Measurements from ENCODE around the gene PPY.
"Not testable (repeated sequence)": the region's sequence is repeated elsewhere in the genome, so short reads cannot be mapped to it uniquely, and the experiment has no call there.

Gene PPY

GRCh38 chr17:43966276-43966675, 24.0 kb upstream of the PPY start:
- DNase-seq (ENCODE audit: low spot score), result no peak

GRCh38 chr17:43962479-43962878, 20.2 kb upstream of the PPY start:
- no peak for DNase-seq (ENCODE audit: low spot score)

- no peak for DNase-seq (ENCODE audit: low spot score)
Measured at GRCh38 chr17:43961954-43962353, 19.7 kb upstream of the PPY start.

GRCh38 chr17:43961292-43961691, 19.0 kb upstream of the PPY start:
- not testable (repeated sequence) for DNase-seq (ENCODE audit: low spot score)

GRCh38 chr17:43958748-43959352, 16.6 kb upstream of the PPY start:
- no peak for DNase-seq (ENCODE audit: low spot score)

GRCh38 chr17:43956222-43956621, 13.9 kb upstream of the PPY start:
- DNase-seq (ENCODE audit: low spot score), result no peak

- DNase-seq (ENCODE audit: low spot score), result no peak
Measured at GRCh38 chr17:43953746-43954145, 11.5 kb upstream of the PPY start, which contains the start of gene PYY. Gene PYY (minus strand): TSS chr17:43953940. CDS start chr17:43953483, 457 bp downstream.

- DNase-seq (ENCODE audit: low spot score), result no peak
Measured at GRCh38 chr17:43952724-43953666, 10.7 kb upstream of the PPY start.

GRCh38 chr17:43952351-43952723, 10.1 kb upstream of the PPY start:
- DNase-seq (ENCODE audit: low spot score), result no peak

- DNase-seq (ENCODE audit: low spot score), result no peak
Measured at GRCh38 chr17:43951750-43952149, 9.5 kb upstream of the PPY start.

GRCh38 chr17:43950554-43950953, 8.3 kb upstream of the PPY start:
- DNase-seq (ENCODE audit: low spot score), result no peak

GRCh38 chr17:43949781-43950180, 7.5 kb upstream of the PPY start:
- no peak for DNase-seq (ENCODE audit: low spot score)

- no peak for DNase-seq (ENCODE audit: low spot score)
Measured at GRCh38 chr17:43946781-43947180, 4.5 kb upstream of the PPY start.

GRCh38 chr17:43945074-43945829, 3.0 kb upstream of the PPY start:
- no peak for DNase-seq (ENCODE audit: low spot score)

- DNase-seq (ENCODE audit: low spot score), result peak; percentile 65
Measured at GRCh38 chr17:43940630-43941029, 1.6 kb downstream of the PPY start.

- DNase-seq (ENCODE audit: low spot score), result no peak
Measured at GRCh38 chr17:43939886-43940285, 2.4 kb downstream of the PPY start.

GRCh38 chr17:43939452-43939851, 2.8 kb downstream of the PPY start:
- DNase-seq (ENCODE audit: low spot score), result not testable (repeated sequence)

- no peak for DNase-seq (ENCODE audit: low spot score)
Measured at GRCh38 chr17:43938838-43939182, 3.5 kb downstream of the PPY start.

GRCh38 chr17:43936434-43936833, 5.8 kb downstream of the PPY start:
- no peak for DNase-seq (ENCODE audit: low spot score)

- DNase-seq (ENCODE audit: low spot score), result no peak
Measured at GRCh38 chr17:43935926-43936261, 6.4 kb downstream of the PPY start.

- DNase-seq (ENCODE audit: low spot score), result no peak
Measured at GRCh38 chr17:43935204-43935925, 6.9 kb downstream of the PPY start.

- no peak for DNase-seq (ENCODE audit: low spot score)
Measured at GRCh38 chr17:43932923-43933322, 9.4 kb downstream of the PPY start.
